ENCODE measurements around the gene ZNF213.
A peak's percentile ranks its signal among the peaks of the same experiment; 100 is the strongest.

- TF ChIP-seq CTCF (conservative IDR thresholded peaks at IDR 0.05) (peak; percentile 24; the same call in 1 of the 2 replicates), EZH2 (IDR thresholded peaks at IDR 0.05; ENCODE audit: low read depth) (no peak)
Observed at GRCh38 chr16:3174618-3175148, 39.9 kb downstream of the ZNF213 start.
